ENCODE results near the gene ANKRD24.

- no peak for TF ChIP-seq POLR2A (IDR thresholded peaks at IDR 0.05)
- no peak for TF ChIP-seq CTCF (IDR thresholded peaks at IDR 0.05)
Observed at GRCh38 chr19:4197228-4197624, 14.7 kb downstream of the ANKRD24 start.

All from thyroid gland (tissue), 4 donors.